HG03520 (cell line): ENCODE measurements around the gene PTPRD.

ENCODE experiments used
- ATAC-seq: cut with Tn5 transposase; IDR thresholded peaks from one replicate; pipeline ENCODE4 v1.9.1; 2021; ENCODE audit warnings: mild to moderate bottlenecking, moderate library complexity; ENCODE audit not compliant: unreplicated experiment

The PTPRD gene

GRCh38 chr9:8434621-8435020 lies 2178.2 kb downstream of the PTPRD start:
- ATAC-seq = no peak

- ATAC-seq = no peak
These were observed 2180.6 kb downstream of the PTPRD start for GRCh38 chr9:8432224-8432623.

DNA sequence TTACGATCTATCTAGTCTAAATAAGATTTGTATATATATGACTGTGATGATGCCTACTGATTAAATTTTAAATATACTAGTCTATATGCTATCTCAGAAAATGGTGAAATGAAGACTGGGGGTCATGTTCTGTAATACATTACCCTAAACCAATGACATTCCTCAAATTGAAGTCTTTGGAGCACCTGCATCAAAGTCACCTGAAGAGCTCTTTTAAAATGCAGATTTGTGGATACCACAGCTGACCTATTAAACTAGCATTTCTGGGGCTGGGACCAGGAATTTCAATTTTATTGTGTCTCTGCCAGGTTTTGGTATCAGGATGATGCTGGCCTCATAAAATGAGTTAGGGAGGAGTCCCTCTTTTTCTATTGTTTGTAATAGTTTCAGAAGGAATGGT lies 2181.3 kb downstream of the PTPRD start:
- no peak for ATAC-seq

- no peak for ATAC-seq
These were observed 2181.9 kb downstream of the PTPRD start for GRCh38 chr9:8430945-8431344.

DNA sequence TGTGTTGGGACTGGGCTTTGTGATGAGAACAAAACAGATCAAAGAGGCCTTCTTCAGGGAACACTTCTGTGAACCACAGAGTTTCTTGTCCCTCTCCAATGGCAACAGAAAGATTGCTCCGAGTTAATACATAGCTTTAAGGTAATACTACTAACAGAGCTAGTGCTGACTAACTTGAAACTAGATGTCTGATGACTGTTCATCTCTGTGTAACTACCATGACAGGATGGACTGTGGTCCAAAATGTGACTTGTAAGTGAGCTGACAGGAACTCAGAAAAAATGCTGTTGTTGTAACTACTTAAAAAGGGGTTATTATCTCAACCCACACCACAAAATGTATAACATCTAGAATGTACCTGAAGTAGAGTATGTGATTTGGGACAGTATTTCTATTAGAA lies 2183.0 kb downstream of the PTPRD start:
- no peak for ATAC-seq

- ATAC-seq = no peak
These were observed 2183.6 kb downstream of the PTPRD start for GRCh38 chr9:8429157-8429556.

DNA sequence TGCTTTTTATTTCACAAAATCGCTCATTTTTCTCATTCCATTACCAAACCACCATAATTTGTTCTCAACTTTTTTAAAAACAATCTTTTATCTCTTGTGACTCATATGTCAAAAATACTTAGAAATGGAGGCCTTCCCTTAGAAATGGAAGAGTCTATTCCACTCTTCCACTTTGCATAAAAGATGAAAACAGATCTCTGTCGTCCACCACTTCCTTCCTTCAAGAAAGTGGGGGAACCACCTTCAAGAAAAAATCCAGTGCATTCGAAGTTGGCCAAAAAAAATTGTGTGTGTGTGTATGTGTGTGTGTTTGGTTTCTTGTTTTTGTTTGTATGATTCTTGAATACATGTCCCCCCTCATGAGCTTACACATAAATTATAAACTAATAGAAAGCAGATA lies 2184.4 kb downstream of the PTPRD start:
- ATAC-seq = no peak

DNA sequence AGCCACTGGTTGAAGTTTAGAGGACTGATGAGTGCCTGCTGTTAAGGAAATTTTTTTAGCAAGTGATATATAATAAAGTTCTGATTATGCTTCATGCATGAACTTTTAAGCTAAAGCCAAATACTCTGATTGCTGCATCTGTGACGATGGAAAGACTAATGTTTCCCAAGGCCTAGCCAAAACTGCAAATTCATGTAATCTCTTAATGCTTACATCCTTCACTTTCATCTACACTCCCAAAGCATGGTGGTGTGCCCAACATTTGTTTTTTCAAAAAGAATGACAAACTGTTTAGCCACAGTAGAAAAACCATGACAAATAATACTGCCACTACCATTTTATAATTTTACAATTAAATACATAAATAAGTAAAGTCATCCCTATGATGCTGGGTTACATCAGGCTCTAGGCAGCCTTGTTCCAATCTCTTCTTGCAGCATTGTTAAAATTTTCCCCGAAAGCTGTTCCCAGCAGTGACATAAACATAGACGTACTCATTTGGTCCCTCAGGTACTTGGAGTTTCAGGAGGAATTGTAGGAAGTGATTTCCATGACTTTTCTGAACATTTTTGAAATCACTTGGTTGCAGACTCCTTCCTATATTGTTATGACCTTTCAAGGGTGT lies 2187.9 kb downstream of the PTPRD start:
- ATAC-seq = no peak

GRCh38 chr9:8420416-8420815 lies 2192.4 kb downstream of the PTPRD start:
- ATAC-seq = no peak

DNA sequence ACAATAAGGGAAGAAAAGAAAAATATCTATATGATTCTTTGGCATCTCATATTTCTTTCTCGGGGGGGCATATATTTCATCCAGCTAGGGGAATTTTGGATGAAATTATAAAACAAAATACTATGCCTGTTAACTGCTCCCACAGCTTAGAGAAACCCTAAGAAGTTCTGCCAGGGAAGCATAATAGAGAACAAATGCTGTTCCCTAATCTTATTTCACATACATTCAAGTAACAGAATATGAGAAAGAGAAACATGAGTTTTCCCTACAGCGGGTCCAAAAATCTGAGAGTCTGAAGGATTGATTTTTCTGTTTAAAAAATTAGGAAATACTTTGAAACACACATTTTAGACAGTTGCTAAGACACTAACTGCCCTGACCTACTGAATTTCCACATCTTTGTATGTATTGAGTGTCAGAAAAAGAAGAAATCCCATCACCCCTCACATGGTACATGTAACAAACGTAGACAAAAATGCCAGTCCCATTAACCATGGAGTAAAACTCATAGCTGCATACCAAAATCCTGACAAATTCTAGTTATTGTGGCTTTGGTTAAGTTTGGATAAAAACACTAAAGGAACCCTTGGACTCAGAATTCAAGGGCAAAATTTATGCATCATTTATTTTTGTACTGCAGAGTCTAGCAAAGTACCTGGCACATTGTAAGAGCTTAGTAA lies 2193.1 kb downstream of the PTPRD start:
- ATAC-seq = no peak

DNA sequence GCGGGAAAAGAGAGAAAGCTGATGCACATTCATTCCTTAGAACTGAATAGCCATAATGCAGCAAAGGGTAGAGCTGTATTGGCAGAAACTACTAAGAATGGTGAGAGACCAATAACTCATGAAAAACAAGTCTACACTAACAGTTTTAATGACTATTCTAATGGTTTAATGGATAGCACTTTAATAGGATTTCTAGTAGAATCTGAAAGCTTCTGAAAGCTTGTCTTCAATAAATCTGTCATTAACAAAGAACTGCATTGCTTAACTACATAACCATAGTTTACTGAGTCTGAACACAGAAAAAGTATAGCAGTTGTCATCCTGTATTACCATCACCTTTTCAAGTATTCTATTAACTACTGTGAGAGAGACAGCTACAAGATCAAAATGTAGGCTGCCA lies 2195.5 kb downstream of the PTPRD start:
- ATAC-seq = no peak

- no peak for ATAC-seq
These were observed 2200.5 kb downstream of the PTPRD start for GRCh38 chr9:8412327-8412726.

- no peak for ATAC-seq
These were observed 2204.1 kb downstream of the PTPRD start for GRCh38 chr9:8408575-8409190.

GRCh38 chr9:8401961-8402705 lies 2210.7 kb downstream of the PTPRD start:
- no peak for ATAC-seq

- ATAC-seq = no peak
These were observed 2212.4 kb downstream of the PTPRD start for GRCh38 chr9:8400378-8400777.

GRCh38 chr9:8395022-8395421 lies 2217.8 kb downstream of the PTPRD start:
- no peak for ATAC-seq

GRCh38 chr9:8394341-8394740 lies 2218.5 kb downstream of the PTPRD start:
- no peak for ATAC-seq

- no peak for ATAC-seq
These were observed 2219.9 kb downstream of the PTPRD start for GRCh38 chr9:8392866-8393265.

GRCh38 chr9:8391566-8391965 lies 2221.2 kb downstream of the PTPRD start:
- no peak for ATAC-seq

- no peak for ATAC-seq
These were observed 2221.7 kb downstream of the PTPRD start for GRCh38 chr9:8391132-8391531.

GRCh38 chr9:8390571-8390970 lies 2222.2 kb downstream of the PTPRD start:
- ATAC-seq = no peak

GRCh38 chr9:8389531-8389930 lies 2223.3 kb downstream of the PTPRD start:
- ATAC-seq = no peak
